Neural cell (in vitro differentiated cells): ENCODE measurements around the gene PKNOX2.

Experiments used
- MXI1 ChIP-seq: fragments of 450-650 bp; conservative IDR thresholded peaks from 2 replicates; pipeline ENCODE4 v1.6.1; 2014; ENCODE audit warnings: antibody characterized with exemption, mild to moderate bottlenecking; ENCODE audit not compliant: poor library complexity, severe bottlenecking
- TF ChIP-seq, protein P1 (sequence below): fragments of 450-650 bp; IDR thresholded peaks from 2 replicates; pipeline ENCODE4 v1.5.1; 2014; ENCODE audit warnings: antibody characterized with exemption, mild to moderate bottlenecking, moderate library complexity; ENCODE audit not compliant: poor library complexity, severe bottlenecking

DNA sequence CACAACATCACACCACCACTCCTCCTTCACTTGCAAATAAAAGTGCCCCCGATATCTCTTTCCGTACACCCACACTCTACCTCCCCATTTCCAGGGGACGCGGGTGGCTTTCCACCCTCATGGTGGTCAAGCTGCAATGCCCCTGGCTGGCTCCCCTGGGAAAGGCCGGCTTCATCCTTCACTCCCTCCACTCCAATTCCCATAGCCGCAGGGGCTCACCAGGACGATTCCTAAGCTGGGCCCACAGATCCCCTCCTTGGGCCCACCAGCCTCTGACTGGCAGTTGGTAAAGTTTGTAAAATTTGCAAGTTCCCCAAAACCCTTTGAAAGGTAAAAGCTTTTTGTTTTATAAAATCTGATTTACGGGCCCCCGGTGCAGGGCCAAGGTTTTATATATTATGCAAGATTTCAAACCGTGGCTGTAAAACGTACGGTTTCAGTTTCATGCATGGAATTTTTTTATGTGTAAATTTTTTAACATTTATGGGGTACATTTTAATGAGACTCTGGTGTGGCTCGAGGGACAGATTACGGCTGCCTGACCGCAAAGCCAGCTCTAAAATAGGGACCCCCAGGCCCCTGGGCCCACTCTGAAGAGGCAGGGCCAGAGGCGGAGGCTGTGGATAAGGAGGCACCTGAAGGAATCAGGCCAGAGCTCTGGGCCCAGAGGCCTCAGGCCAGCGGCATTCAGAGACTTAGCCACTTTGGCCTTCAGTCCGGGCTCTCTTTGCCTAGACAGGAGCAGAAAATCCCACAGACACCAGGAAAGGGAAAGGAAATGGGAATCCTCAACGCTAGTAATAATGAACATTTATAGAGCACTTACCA is 225.0 kb downstream of the PKNOX2 start:
- TF ChIP-seq, protein P1, sequence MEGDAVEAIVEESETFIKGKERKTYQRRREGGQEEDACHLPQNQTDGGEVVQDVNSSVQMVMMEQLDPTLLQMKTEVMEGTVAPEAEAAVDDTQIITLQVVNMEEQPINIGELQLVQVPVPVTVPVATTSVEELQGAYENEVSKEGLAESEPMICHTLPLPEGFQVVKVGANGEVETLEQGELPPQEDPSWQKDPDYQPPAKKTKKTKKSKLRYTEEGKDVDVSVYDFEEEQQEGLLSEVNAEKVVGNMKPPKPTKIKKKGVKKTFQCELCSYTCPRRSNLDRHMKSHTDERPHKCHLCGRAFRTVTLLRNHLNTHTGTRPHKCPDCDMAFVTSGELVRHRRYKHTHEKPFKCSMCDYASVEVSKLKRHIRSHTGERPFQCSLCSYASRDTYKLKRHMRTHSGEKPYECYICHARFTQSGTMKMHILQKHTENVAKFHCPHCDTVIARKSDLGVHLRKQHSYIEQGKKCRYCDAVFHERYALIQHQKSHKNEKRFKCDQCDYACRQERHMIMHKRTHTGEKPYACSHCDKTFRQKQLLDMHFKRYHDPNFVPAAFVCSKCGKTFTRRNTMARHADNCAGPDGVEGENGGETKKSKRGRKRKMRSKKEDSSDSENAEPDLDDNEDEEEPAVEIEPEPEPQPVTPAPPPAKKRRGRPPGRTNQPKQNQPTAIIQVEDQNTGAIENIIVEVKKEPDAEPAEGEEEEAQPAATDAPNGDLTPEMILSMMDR = no peak
- no peak for TF ChIP-seq MXI1
